CD14-positive monocyte (primary cell): ENCODE results near the gene ASTN2. TPM values are rescaled to one million over a fixed set of nuclear protein-coding genes. Genes with fewer than 3 reads are reported as not detected.

Source experiments
- DNase-seq, 3 donors: peaks; one replicate each; pipeline ENCODE4 v3.0.0-alpha.2; 2011 to 2022
- H2AFZ ChIP-seq: 2 replicates; pipeline ENCODE4 v1.6.0; 2012; ENCODE audit warnings: mild to moderate bottlenecking, low read depth, low read length, inconsistent platforms; ENCODE audit not compliant: insufficient read depth, poor library complexity, severe bottlenecking
- H3K27ac ChIP-seq, 2 donors: 1 replicate in 1 of 2; 2 replicates in 1 of 2; pipeline ENCODE4 v1.5.1; 2012 to 2013; ENCODE audit warnings: low read length in 2 of 2, control low read depth in 1 of 2, inconsistent platforms in 1 of 2, low read depth in 1 of 2, mild to moderate bottlenecking in 1 of 2
- H3K27me3 ChIP-seq, 2 donors: one replicate each; pipeline versions ENCODE4 v1.6.0 to v1.6.1; 2011 to 2013; ENCODE audit warnings: low read length in 2 of 2; ENCODE audit not compliant: control insufficient read depth in 2 of 2, insufficient read depth in 2 of 2
- H3K36me3 ChIP-seq, 2 donors: replicated peaks in 1 of 2; 1 replicate in 1 of 2; 2 replicates in 1 of 2; pipeline versions ENCODE4 v1.5.1 to v1.6.1; 2012 to 2013; ENCODE audit warnings: low read length in 2 of 2, control low read depth in 1 of 2, inconsistent platforms in 1 of 2, mild to moderate bottlenecking in 1 of 2; ENCODE audit not compliant: insufficient read depth in 2 of 2, control insufficient read depth in 1 of 2
- H3K4me1 ChIP-seq, 2 donors: 1 replicate in 1 of 2; 2 replicates in 1 of 2; pipeline versions ENCODE4 v1.5.1 to v1.6.1; 2012 to 2013; ENCODE audit warnings: low read length in 2 of 2, control low read depth in 1 of 2, inconsistent platforms in 1 of 2, mild to moderate bottlenecking in 1 of 2, moderate library complexity in 1 of 2; ENCODE audit not compliant: insufficient read depth in 2 of 2, control insufficient read depth in 1 of 2
- H3K4me2 ChIP-seq: replicated peaks from 2 replicates; pipeline ENCODE3; 2012; ENCODE audit warnings: low read length, moderate library complexity, mild to moderate bottlenecking; ENCODE audit not compliant: poor library complexity, severe bottlenecking; ENCODE audit errors: extremely low read depth
- H3K4me3 ChIP-seq, 3 experiments: fragments of 200-600 bp in 1 of 3; sonication (generic) in 1 of 3; replicated peaks in 1 of 3; 1 replicate in 2 of 3; 2 replicates in 1 of 3; pipeline ENCODE4 v1.5.1; 2011 to 2013; ENCODE audit warnings: low read length in 3 of 3, mild to moderate bottlenecking in 3 of 3, control low read depth in 2 of 3, low read depth in 2 of 3, inconsistent platforms in 1 of 3, moderate library complexity in 1 of 3
- H3K79me2 ChIP-seq: 2 replicates; pipeline ENCODE4 v1.6.0; 2012; ENCODE audit warnings: mild to moderate bottlenecking, control low read depth, inconsistent platforms, low read length, moderate library complexity; ENCODE audit not compliant: insufficient read depth
- H3K9ac ChIP-seq: 2 replicates; pipeline ENCODE4 v1.6.0; 2017; ENCODE audit warnings: low read length, mild to moderate bottlenecking; ENCODE audit not compliant: insufficient read depth, poor library complexity, severe bottlenecking
- H3K9me3 ChIP-seq, 2 donors: replicated peaks in 1 of 2; 1 replicate in 1 of 2; 2 replicates in 1 of 2; pipeline versions ENCODE4 v1.5.1 to v1.6.1; 2012 to 2013; ENCODE audit warnings: low read length in 2 of 2, control low read depth in 1 of 2; ENCODE audit not compliant: control insufficient read depth in 1 of 2, insufficient read depth in 1 of 2
- H4K20me1 ChIP-seq: 2 replicates; pipeline ENCODE4 v1.6.0; 2012; ENCODE audit warnings: mild to moderate bottlenecking, low read length, control low read depth, moderate library complexity; ENCODE audit not compliant: insufficient read depth
- H3K27ac Mint-ChIP-seq, 7 donors: one replicate each; pipeline ENCODE4 v1.8.0; 2020; ENCODE audit warnings: mild to moderate bottlenecking in 7 of 7, mixed read lengths in 7 of 7, moderate library complexity in 6 of 7, inconsistent platforms in 2 of 7
- H3K27me3 Mint-ChIP-seq, 3 donors: one replicate each; pipeline ENCODE4 v1.8.0; 2021 to 2022; ENCODE audit warnings: low read depth in 3 of 3, mild to moderate bottlenecking in 3 of 3, mixed read lengths in 3 of 3, moderate library complexity in 3 of 3, inconsistent platforms in 1 of 3
- H3K36me3 Mint-ChIP-seq, 2 donors: one replicate each; pipeline ENCODE4 v1.8.0; 2020; ENCODE audit warnings: mixed read lengths in 2 of 2, inconsistent platforms in 1 of 2, mild to moderate bottlenecking in 1 of 2
- H3K4me1 Mint-ChIP-seq: one replicate; pipeline ENCODE4 v1.8.0; 2020; ENCODE audit warnings: mild to moderate bottlenecking, mixed read lengths
- H3K4me3 Mint-ChIP-seq, 2 donors: one replicate each; pipeline ENCODE4 v1.8.0; 2020; ENCODE audit warnings: mild to moderate bottlenecking in 2 of 2, mixed read lengths in 2 of 2, moderate library complexity in 1 of 2
- H3K9me3 Mint-ChIP-seq, 7 donors: one replicate each; pipeline ENCODE4 v1.8.0; 2020 to 2022; ENCODE audit warnings: mixed read lengths in 7 of 7, mild to moderate bottlenecking in 6 of 7, moderate library complexity in 6 of 7, inconsistent platforms in 2 of 7
- WGBS: methylation state at CpG from one replicate; pipeline ENCODE4 v1.1.5; 2013; ENCODE audit warnings: missing lambda C conversion rate; ENCODE audit not compliant: insufficient coverage; 5-methylcytosine and 5-hydroxymethylcytosine counted together
- intact Hi-C, 2 donors: fragments of 100-400 bp; cut with micrococcal nuclease; formaldehyde crosslinking; loops; one replicate each; pipeline versions ENCODE4 v1.15.0 to v1.15.1; 2023
- polyA plus RNA-seq, 3 donors: library from polyadenylated mRNA; depleted of rRNA in 1 of 3; unstranded in 2 of 3; stranded (reverse) in 1 of 3; fragments of 300-500 nt in 2 of 3; fragments of >200 nt in 1 of 3; fragmentation: Illumina TruSeq in 2 of 3; gene quantifications; 1 replicate in 2 of 3; 2 replicates in 1 of 3; pipeline ENCODE4 v1.2.3, GENCODE V29; 2012 to 2021
- TF ChIP-seq, protein P1 (sequence below): fragments of 200-600 bp; IDR thresholded peaks from one replicate; pipeline ENCODE4 v1.8.0; 2022; ENCODE audit warnings: antibody characterized with exemption, mild to moderate bottlenecking

ASTN2 gene
- polyA plus RNA-seq, 3 donors, result not detected

DNA sequence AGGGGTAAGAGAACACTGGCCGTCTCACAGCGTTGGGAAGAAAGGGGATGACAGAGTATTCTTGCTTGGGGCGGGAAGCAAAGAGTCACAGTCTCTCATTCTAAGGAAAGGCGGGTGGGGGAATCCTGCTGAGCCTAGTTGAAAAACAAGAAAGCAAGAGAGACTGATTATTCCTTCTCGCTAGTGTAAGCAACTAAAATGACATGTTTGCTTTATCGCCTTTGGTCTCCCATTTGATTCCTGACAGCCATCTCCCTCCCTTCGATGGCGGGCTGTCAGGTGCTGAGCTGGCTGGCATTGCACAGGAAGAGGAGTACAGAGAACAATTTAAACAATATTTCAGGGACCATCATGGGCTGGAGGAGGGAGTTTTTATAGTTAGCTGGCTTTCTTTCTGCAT is 331.3 kb downstream of the ASTN2 start:
- intact Hi-C loops, result no loop called here
- H3K79me2 ChIP-seq, result no peaks in the 10 kb centered on the region
- H3K4me1 ChIP-seq, result no peaks in the 10 kb centered on the region
- no peaks in the 10 kb centered on the region for H3K27me3 ChIP-seq
- Mint-ChIP-seq H3K9me3 (peaks cover 0 to 16% (median 7%) of the 10 kb centered on the region in 7 donors), H3K4me3 (no peak overlapping the region), H3K27ac (no peak overlapping the region), H3K4me1 (no peaks in the 10 kb centered on the region), H3K36me3 (no peaks in the 10 kb centered on the region), H3K27me3 (peaks cover 0 to 6% (median 3%) of the 10 kb centered on the region in 3 donors)
- H3K4me3 ChIP-seq, result no peak overlapping the region
- no peak overlapping the region for H3K4me2 ChIP-seq
- no peaks in the 10 kb centered on the region for H3K9me3 ChIP-seq
- no peaks in the 10 kb centered on the region for H4K20me1 ChIP-seq
- TF ChIP-seq, protein P1, sequence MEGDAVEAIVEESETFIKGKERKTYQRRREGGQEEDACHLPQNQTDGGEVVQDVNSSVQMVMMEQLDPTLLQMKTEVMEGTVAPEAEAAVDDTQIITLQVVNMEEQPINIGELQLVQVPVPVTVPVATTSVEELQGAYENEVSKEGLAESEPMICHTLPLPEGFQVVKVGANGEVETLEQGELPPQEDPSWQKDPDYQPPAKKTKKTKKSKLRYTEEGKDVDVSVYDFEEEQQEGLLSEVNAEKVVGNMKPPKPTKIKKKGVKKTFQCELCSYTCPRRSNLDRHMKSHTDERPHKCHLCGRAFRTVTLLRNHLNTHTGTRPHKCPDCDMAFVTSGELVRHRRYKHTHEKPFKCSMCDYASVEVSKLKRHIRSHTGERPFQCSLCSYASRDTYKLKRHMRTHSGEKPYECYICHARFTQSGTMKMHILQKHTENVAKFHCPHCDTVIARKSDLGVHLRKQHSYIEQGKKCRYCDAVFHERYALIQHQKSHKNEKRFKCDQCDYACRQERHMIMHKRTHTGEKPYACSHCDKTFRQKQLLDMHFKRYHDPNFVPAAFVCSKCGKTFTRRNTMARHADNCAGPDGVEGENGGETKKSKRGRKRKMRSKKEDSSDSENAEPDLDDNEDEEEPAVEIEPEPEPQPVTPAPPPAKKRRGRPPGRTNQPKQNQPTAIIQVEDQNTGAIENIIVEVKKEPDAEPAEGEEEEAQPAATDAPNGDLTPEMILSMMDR, result no peak
- no peak overlapping the region for H2AFZ ChIP-seq
- no peak overlapping the region for H3K9ac ChIP-seq
- no peaks in the 10 kb centered on the region for H3K36me3 ChIP-seq
- 94% methylated on average over 5 of the region's 8 CpGs for WGBS
- no peak overlapping the region for H3K27ac ChIP-seq
- no peak for DNase-seq

DNA sequence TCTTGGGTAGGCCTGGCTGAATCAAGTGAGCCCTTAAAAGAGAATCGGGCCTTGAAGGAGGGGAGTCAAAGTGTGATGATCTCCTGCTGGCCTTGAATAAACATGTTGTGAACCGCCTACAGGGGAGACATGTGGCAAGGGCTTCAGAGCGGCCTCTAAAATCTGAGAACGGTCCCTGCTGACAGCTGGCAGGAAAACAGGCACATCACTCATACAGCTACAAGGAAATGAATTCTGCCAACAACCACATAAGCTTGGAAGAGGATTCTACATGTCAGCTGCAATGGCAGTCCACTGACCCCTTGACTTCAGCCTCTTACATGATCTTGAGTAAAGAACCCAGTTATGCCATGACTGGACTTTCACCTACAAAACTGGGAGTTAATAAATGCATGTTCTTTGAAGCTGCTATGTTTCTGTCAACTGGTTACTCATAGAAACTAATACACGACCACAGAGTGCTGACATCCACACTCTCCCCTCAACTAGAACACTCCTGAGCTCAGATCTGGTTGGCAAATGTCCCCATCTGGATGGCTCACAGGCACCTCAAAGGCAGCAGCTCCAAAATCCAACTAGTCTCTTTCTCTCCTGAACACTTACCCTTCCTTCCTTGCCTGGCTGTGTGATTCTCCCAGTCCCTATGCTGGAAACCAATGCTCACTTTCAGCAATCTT is 333.1 kb downstream of the ASTN2 start:
- no peaks in the 10 kb centered on the region for H4K20me1 ChIP-seq
- 76% methylated on average over 2 of the region's 5 CpGs for WGBS
- H3K36me3 ChIP-seq, result no peaks in the 10 kb centered on the region
- no peaks in the 10 kb centered on the region for H3K9me3 ChIP-seq
- H3K9ac ChIP-seq, result no peak overlapping the region
- TF ChIP-seq, protein P1, result no peak
- H3K27ac ChIP-seq, result no peak overlapping the region
- no peaks in the 10 kb centered on the region for H3K27me3 ChIP-seq
- Mint-ChIP-seq H3K4me1 (no peaks in the 10 kb centered on the region), H3K27me3 (peaks cover 3 to 7% (median 3%) of the 10 kb centered on the region in 3 donors), H3K27ac (no peak overlapping the region), H3K36me3 (no peaks in the 10 kb centered on the region), H3K4me3 (peak overlapping the region in 1 of 2 donors; percentile 25), H3K9me3 (peaks cover 0 to 13% (median 4%) of the 10 kb centered on the region in 7 donors)
- no peak overlapping the region for H3K4me3 ChIP-seq
- intact Hi-C loops, result no loop called here
- H3K79me2 ChIP-seq, result no peaks in the 10 kb centered on the region
- no peak for DNase-seq
- H3K4me2 ChIP-seq, result no peak overlapping the region
- H2AFZ ChIP-seq, result no peak overlapping the region
- H3K4me1 ChIP-seq, result no peaks in the 10 kb centered on the region
